ENCODE measurements around the gene DSPP.
A peak's percentile ranks its signal among the peaks of the same experiment; 100 is the strongest.
"Not testable (repeated sequence)": the region's sequence is repeated elsewhere in the genome, so short reads cannot be mapped to it uniquely, and the experiment has no call there.

DSPP gene

GRCh38 chr4:87608229-87608628 is at the start of gene DSPP:
Gene DSPP (plus strand): TSS chr4:87608529. CDS start chr4:87610909, 2,380 bp downstream.
- no peak for DNase-seq

GRCh38 chr4:87559090-87559837 is 49.1 kb upstream of the DSPP start:
- peak; percentile 78 to 86 for DNase-seq

GRCh38 chr4:87560802-87561201 is 47.5 kb upstream of the DSPP start:
- DNase-seq = no peak

- no peak for DNase-seq
Measured at GRCh38 chr4:87565746-87566145, 42.6 kb upstream of the DSPP start.

GRCh38 chr4:87566276-87566675 is 42.1 kb upstream of the DSPP start:
- no peak for DNase-seq

GRCh38 chr4:87567191-87567590 is 41.1 kb upstream of the DSPP start:
- no peak for DNase-seq

- DNase-seq = no peak
Measured at GRCh38 chr4:87570290-87570805, 38.0 kb upstream of the DSPP start.

- DNase-seq = not testable (repeated sequence)
Measured at GRCh38 chr4:87574376-87574775, 34.0 kb upstream of the DSPP start.

- DNase-seq = no peak
Measured at GRCh38 chr4:87574996-87575395, 33.3 kb upstream of the DSPP start.

GRCh38 chr4:87575408-87575807 is 32.9 kb upstream of the DSPP start:
- no peak for DNase-seq

GRCh38 chr4:87575983-87576382 is 32.3 kb upstream of the DSPP start:
- DNase-seq = no peak

- no peak for DNase-seq
Measured at GRCh38 chr4:87579478-87579877, 28.9 kb upstream of the DSPP start.

GRCh38 chr4:87580057-87580456 is 28.3 kb upstream of the DSPP start:
- no peak for DNase-seq

GRCh38 chr4:87584222-87584908 is 24.0 kb upstream of the DSPP start:
- DNase-seq = no peak

GRCh38 chr4:87589531-87589930 is 18.8 kb upstream of the DSPP start:
- DNase-seq = no peak

GRCh38 chr4:87592124-87592523 is 16.2 kb upstream of the DSPP start:
- no peak for DNase-seq

GRCh38 chr4:87601361-87601760 is 7.0 kb upstream of the DSPP start:
- no peak for DNase-seq

- DNase-seq = no peak
Measured at GRCh38 chr4:87614292-87614890, 6.1 kb downstream of the DSPP start.

- no peak for DNase-seq
Measured at GRCh38 chr4:87616268-87616667, 7.9 kb downstream of the DSPP start.

- no peak for DNase-seq
Measured at GRCh38 chr4:87620086-87620485, 11.8 kb downstream of the DSPP start.

- no peak for DNase-seq
Measured at GRCh38 chr4:87620491-87620890, 12.2 kb downstream of the DSPP start.

GRCh38 chr4:87622303-87622702 is 14.0 kb downstream of the DSPP start:
- no peak for DNase-seq

GRCh38 chr4:87624698-87625097 is 16.4 kb downstream of the DSPP start:
- peak; percentile 76 to 81 for DNase-seq

- no peak for DNase-seq
Measured at GRCh38 chr4:87631668-87632067, 23.3 kb downstream of the DSPP start.
